Keratinocyte (primary cell): ENCODE measurements around the gene NUP85. TPM values are rescaled to one million over a fixed set of nuclear protein-coding genes. Genes with fewer than 3 reads are reported as not detected.

Experiments
- DNase-seq: peaks from one replicate; pipeline ENCODE4 v3.0.0-alpha.2; 2011; ENCODE audit warnings: low read depth, missing footprints, low spot score
- FAIRE-seq: peaks from 2 replicates; lab custom pipeline; 2011; peaks lifted over from hg19 to GRCh38; lab: Jason Lieb, UNC
- H2AFZ ChIP-seq: 2 replicates; pipeline ENCODE4 v1.6.0; 2012; ENCODE audit warnings: low read length, control low read depth, inconsistent platforms; ENCODE audit not compliant: control insufficient read depth
- H3K27ac ChIP-seq: 2 replicates; pipeline ENCODE4 v1.5.1; 2011; ENCODE audit warnings: low read length; ENCODE audit not compliant: control insufficient read depth, insufficient read depth
- H3K27me3 ChIP-seq: 3 replicates; pipeline ENCODE4 v1.6.0; 2011; ENCODE audit warnings: low read length; ENCODE audit not compliant: control insufficient read depth, insufficient read depth; ENCODE audit errors: extremely low read depth
- H3K36me3 ChIP-seq, 2 experiments: 2 replicates in 1 of 2; 3 replicates in 1 of 2; pipeline ENCODE4 v1.5.1; 2011; ENCODE audit warnings: low read length in 2 of 2, mild to moderate bottlenecking in 1 of 2; ENCODE audit not compliant: control insufficient read depth in 2 of 2, insufficient read depth in 2 of 2; ENCODE audit errors: extremely low read depth in 1 of 2
- H3K4me1 ChIP-seq: 3 replicates; pipeline ENCODE4 v1.5.1; 2011; ENCODE audit warnings: low read length; ENCODE audit not compliant: control insufficient read depth, insufficient read depth; ENCODE audit errors: extremely low read depth
- H3K4me2 ChIP-seq: 3 replicates; pipeline ENCODE4 v1.6.0; 2011; ENCODE audit warnings: low read depth, low read length; ENCODE audit not compliant: control insufficient read depth, insufficient read depth; ENCODE audit errors: extremely low read depth
- H3K4me3 ChIP-seq, 3 experiments: fragments of 200-600 bp in 1 of 3; sonication (generic) in 1 of 3; 2 replicates in 2 of 3; 3 replicates in 1 of 3; pipeline ENCODE4 v1.5.1; 2011 to 2016; ENCODE audit warnings: low read length in 3 of 3, mild to moderate bottlenecking in 3 of 3, control low read depth in 2 of 3, inconsistent platforms in 1 of 3, low read depth in 1 of 3, mixed read lengths in 1 of 3, mixed run types in 1 of 3, moderate library complexity in 1 of 3; ENCODE audit not compliant: control insufficient read depth in 2 of 3, insufficient read depth in 2 of 3; ENCODE audit errors: extremely low read depth in 1 of 3
- H3K79me2 ChIP-seq: 2 replicates; pipeline ENCODE4 v1.6.0; 2012; ENCODE audit warnings: low read length; ENCODE audit not compliant: control insufficient read depth, insufficient read depth
- H3K9ac ChIP-seq: 3 replicates; pipeline ENCODE4 v1.6.0; 2011; ENCODE audit warnings: low read length; ENCODE audit not compliant: control insufficient read depth, insufficient read depth; ENCODE audit errors: extremely low read depth
- H3K9me1 ChIP-seq: 3 replicates; pipeline ENCODE4 v1.6.0; 2011; ENCODE audit warnings: low read length; ENCODE audit not compliant: control insufficient read depth, insufficient read depth; ENCODE audit errors: extremely low read depth
- H3K9me3 ChIP-seq: 2 replicates; pipeline ENCODE4 v1.5.1; 2012; ENCODE audit warnings: low read depth, low read length; ENCODE audit not compliant: control insufficient read depth
- H4K20me1 ChIP-seq: 3 replicates; pipeline ENCODE4 v1.6.0; 2011; ENCODE audit warnings: low read length; ENCODE audit not compliant: control insufficient read depth, insufficient read depth; ENCODE audit errors: extremely low read depth
- EZH2 ChIP-seq: IDR thresholded peaks from one replicate; pipeline ENCODE4 v1.6.1; 2012; ENCODE audit warnings: inconsistent platforms, mild to moderate bottlenecking, low read length, moderate library complexity
- dilution Hi-C: fragments of 300-500 bp; cut with MboI; formaldehyde crosslinking; loops from one replicate; pipeline ENCODE4 v1.7.0; 2020; ENCODE audit warnings: low sequenced_read_pairs; ENCODE audit not compliant: extremely low pct_ligation_motif_present
- polyA plus RNA-seq, 5 experiments: library from polyadenylated mRNA; depleted of rRNA in 3 of 5; stranded (reverse) in 3 of 5; stranded (forward) in 1 of 5; unstranded in 1 of 5; fragments of >200 nt; gene quantifications; 1 replicate in 1 of 5; 2 replicates in 3 of 5; 3 replicates in 1 of 5; pipeline versions ENCODE4 v1.2.1 to v1.2.3, GENCODE V29; 2011 to 2012; ENCODE audit warnings: missing spikeins in 2 of 5, low read depth in 1 of 5, low replicate concordance in 1 of 5
- TF ChIP-seq, protein P1 (sequence below), 3 experiments: IDR thresholded peaks in 1 of 3; conservative IDR thresholded peaks in 1 of 3; optimal IDR thresholded peaks in 1 of 3; 2 replicates in 2 of 3; 3 replicates in 1 of 3; pipeline versions ENCODE3 to v1.5.1; 2011; ENCODE audit warnings: low read length in 3 of 3, mild to moderate bottlenecking in 3 of 3, moderate library complexity in 2 of 3, control low read depth in 1 of 3, inconsistent platforms in 1 of 3; ENCODE audit not compliant: insufficient read depth in 2 of 3; ENCODE audit errors: extremely low read depth in 1 of 3

Gene NUP85
- polyA plus RNA-seq, 1 donor (not counting 4 experiments of a cell fraction or from before 2014, with no cell fraction given) = 64.4 TPM

DNA sequence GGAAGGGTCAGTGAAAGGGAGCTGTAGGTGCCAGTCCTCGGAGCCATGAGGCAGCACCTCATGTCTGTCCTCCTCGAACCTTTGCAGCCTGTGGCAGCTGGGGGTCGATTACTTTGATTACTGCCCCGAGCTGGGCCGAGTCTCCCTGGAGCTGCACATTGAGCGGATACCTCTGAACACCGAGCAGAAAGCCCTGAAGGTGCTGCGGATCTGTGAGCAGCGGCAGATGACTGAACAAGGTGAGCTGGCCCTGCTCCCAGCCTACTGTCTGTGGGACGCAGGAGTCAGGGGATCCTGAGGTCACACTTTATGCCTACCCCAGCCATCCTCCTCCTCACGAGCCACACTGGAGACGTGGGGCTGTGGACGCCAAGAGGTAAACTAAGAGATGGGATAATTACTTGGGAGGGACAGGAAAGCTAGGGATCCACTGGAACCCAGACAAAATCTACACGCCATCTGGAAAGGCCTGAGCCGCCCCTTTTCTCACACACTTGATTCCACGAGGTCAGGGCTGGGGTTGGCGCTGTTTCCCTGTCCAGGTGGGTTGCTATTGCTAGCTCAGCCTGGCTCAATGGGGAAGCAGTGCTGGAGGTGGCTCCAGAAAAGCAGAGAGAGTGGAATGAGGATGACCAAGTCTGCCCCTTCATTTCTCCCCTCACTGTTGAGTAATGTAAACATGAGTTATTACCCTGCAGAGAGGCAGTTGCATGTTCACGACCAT is 26.4 kb downstream of the NUP85 start:
- no peak overlapping the region for H3K9ac ChIP-seq
- dilution Hi-C loops = no loop called here
- DNase-seq = no peak
- H3K27me3 ChIP-seq = no peaks in the 10 kb centered on the region
- FAIRE-seq = no peak
- H3K4me1 ChIP-seq = no peaks in the 10 kb centered on the region
- no peaks in the 10 kb centered on the region for H3K9me3 ChIP-seq
- H3K79me2 ChIP-seq = no peaks in the 10 kb centered on the region
- no peak overlapping the region for H3K27ac ChIP-seq
- no peak overlapping the region for H3K4me2 ChIP-seq
- H4K20me1 ChIP-seq = no peaks in the 10 kb centered on the region
- H3K9me1 ChIP-seq = no peaks in the 10 kb centered on the region
- H2AFZ ChIP-seq = no peak overlapping the region
- no peak overlapping the region for H3K4me3 ChIP-seq
- peaks cover 42 to 59% of the 10 kb centered on the region in 2 experiments for H3K36me3 ChIP-seq
- TF ChIP-seq, protein P1, sequence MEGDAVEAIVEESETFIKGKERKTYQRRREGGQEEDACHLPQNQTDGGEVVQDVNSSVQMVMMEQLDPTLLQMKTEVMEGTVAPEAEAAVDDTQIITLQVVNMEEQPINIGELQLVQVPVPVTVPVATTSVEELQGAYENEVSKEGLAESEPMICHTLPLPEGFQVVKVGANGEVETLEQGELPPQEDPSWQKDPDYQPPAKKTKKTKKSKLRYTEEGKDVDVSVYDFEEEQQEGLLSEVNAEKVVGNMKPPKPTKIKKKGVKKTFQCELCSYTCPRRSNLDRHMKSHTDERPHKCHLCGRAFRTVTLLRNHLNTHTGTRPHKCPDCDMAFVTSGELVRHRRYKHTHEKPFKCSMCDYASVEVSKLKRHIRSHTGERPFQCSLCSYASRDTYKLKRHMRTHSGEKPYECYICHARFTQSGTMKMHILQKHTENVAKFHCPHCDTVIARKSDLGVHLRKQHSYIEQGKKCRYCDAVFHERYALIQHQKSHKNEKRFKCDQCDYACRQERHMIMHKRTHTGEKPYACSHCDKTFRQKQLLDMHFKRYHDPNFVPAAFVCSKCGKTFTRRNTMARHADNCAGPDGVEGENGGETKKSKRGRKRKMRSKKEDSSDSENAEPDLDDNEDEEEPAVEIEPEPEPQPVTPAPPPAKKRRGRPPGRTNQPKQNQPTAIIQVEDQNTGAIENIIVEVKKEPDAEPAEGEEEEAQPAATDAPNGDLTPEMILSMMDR (optimal IDR thresholded peaks at IDR 0.05 in 1 of 3, IDR thresholded peaks at IDR 0.05 in 1 of 3, conservative IDR thresholded peaks at IDR 0.05 in 1 of 3; ENCODE audit: extremely low read depth in 1 of 3, insufficient read depth in 2 of 3, low read length in 3 of 3) = no peak
- no peak for TF ChIP-seq EZH2

DNA sequence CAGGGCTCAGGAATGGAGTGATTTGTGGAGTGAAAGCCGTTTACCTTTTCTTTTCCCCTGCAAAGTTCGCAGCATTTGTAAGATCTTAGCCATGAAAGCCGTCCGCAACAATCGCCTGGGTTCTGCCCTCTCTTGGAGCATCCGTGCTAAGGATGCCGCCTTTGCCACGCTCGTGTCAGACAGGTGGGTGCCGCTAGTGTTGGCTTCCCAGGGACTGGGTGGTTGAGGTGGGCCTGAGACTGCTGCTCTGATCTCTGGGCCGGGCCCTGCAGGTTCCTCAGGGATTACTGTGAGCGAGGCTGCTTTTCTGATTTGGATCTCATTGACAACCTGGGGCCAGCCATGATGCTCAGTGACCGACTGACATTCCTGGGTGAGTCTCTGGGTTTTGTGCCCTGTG is 27.3 kb downstream of the NUP85 start:
- H3K4me1 ChIP-seq = no peaks in the 10 kb centered on the region
- dilution Hi-C loops = no loop called here
- no peak overlapping the region for H2AFZ ChIP-seq
- peaks cover 48 to 64% of the 10 kb centered on the region in 2 experiments for H3K36me3 ChIP-seq
- H3K9me3 ChIP-seq = no peaks in the 10 kb centered on the region
- TF ChIP-seq, protein P1 (optimal IDR thresholded peaks at IDR 0.05 in 1 of 3, IDR thresholded peaks at IDR 0.05 in 1 of 3, conservative IDR thresholded peaks at IDR 0.05 in 1 of 3; ENCODE audit: extremely low read depth in 1 of 3, insufficient read depth in 2 of 3, low read length in 3 of 3) = no peak
- no peak for TF ChIP-seq EZH2
- DNase-seq (no peak), FAIRE-seq (no peak)
- H4K20me1 ChIP-seq = no peaks in the 10 kb centered on the region
- no peak overlapping the region for H3K4me2 ChIP-seq
- no peak overlapping the region for H3K9ac ChIP-seq
- no peaks in the 10 kb centered on the region for H3K9me1 ChIP-seq
- H3K79me2 ChIP-seq = no peaks in the 10 kb centered on the region
- H3K27ac ChIP-seq = no peak overlapping the region
- H3K27me3 ChIP-seq = no peaks in the 10 kb centered on the region
- no peak overlapping the region for H3K4me3 ChIP-seq
